ENCODE results near the gene ZDHHC12. TPM values are rescaled to one million over a fixed set of nuclear protein-coding genes. Genes with fewer than 3 reads are reported as not detected.

ZDHHC12 gene
- total and polyA plus RNA-seq, 8 donors, result 18.3 to 56.9 (median 26.8) TPM

DNA sequence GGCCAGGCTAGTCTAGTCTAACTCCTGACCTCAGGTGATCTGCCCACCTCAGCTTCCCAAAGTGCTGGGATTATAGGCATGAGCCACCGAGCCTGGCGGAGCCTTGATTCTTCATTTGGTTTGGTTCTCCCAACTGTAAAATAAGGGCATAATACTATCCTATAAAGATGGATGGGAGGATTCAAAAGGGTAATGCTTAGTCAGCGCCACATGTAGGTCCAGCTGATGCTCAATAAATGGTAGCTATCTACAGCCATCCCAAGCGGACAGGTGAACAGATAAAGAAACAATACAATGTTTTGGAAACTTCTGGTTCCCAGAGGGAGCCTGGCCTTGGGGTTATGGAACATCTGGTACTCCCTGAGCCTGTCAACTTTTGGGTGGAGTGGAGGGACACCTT is 48.5 kb downstream of the ZDHHC12 start:
- no peak for FAIRE-seq
- DNase-seq, result peak in 1 of 6 donors; percentile 4
- ATAC-seq, result no peak

More for the DNA sequence above, 48.5 kb downstream of the ZDHHC12 start:
- Histone ChIP-seq H3K36me3 (no peaks in the 10 kb centered on the region), H3K9me3 (no peaks in the 10 kb centered on the region), H3K4me1 (no peaks in the 10 kb centered on the region), H3K27ac (no peak overlapping the region), H3K27me3 (no peaks in the 10 kb centered on the region), H3K4me3 (no peak overlapping the region)
- TF ChIP-seq, protein P1, sequence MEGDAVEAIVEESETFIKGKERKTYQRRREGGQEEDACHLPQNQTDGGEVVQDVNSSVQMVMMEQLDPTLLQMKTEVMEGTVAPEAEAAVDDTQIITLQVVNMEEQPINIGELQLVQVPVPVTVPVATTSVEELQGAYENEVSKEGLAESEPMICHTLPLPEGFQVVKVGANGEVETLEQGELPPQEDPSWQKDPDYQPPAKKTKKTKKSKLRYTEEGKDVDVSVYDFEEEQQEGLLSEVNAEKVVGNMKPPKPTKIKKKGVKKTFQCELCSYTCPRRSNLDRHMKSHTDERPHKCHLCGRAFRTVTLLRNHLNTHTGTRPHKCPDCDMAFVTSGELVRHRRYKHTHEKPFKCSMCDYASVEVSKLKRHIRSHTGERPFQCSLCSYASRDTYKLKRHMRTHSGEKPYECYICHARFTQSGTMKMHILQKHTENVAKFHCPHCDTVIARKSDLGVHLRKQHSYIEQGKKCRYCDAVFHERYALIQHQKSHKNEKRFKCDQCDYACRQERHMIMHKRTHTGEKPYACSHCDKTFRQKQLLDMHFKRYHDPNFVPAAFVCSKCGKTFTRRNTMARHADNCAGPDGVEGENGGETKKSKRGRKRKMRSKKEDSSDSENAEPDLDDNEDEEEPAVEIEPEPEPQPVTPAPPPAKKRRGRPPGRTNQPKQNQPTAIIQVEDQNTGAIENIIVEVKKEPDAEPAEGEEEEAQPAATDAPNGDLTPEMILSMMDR (IDR thresholded peaks at IDR 0.05), result no peak
- intact Hi-C loops (cut with DNase I), result no loop called here
- WGBS, 2 donors, result 97 to 98% methylated on average over 4 of the region's 4 CpGs

Other genes starting within 250 kb of the ZDHHC12 start
- 10 to 100 TPM in 1 of 6 donors, 1 to 10 TPM in 5; 4.8 to 11.1 (median 8.0) TPM for gene GLE1, start 219.4 kb downstream of the ZDHHC12 start, total RNA-seq
- gene GLE1, start 219.4 kb downstream of the ZDHHC12 start, polyA plus RNA-seq, result 10 to 100 TPM in 1 of 2 donors, 1 to 10 TPM in 1; 5.1 to 11.2 TPM
- gene SPTAN1, start 171.5 kb downstream of the ZDHHC12 start, total RNA-seq, result 100 to 1,000 TPM in 2 of 6 donors, 10 to 100 TPM in 4; 58.6 to 155 (median 77.1) TPM
- gene SPTAN1, start 171.5 kb downstream of the ZDHHC12 start, polyA plus RNA-seq, result 100 to 1,000 TPM; 123 to 143 TPM
- 10 to 100 TPM; 19.5 to 29.3 (median 21.1) TPM for gene DYNC2I2, start 67.3 kb downstream of the ZDHHC12 start, total RNA-seq
- gene DYNC2I2, start 67.3 kb downstream of the ZDHHC12 start, polyA plus RNA-seq, result 10 to 100 TPM; 75.2 to 90.3 TPM
- 100 to 1,000 TPM; 107 to 162 (median 150) TPM for gene SET, start 34.9 kb downstream of the ZDHHC12 start, total RNA-seq
- 10 to 100 TPM; 42.9 to 77.3 TPM for gene SET, start 34.9 kb downstream of the ZDHHC12 start, polyA plus RNA-seq
- gene PKN3, start 21.6 kb downstream of the ZDHHC12 start, total RNA-seq, result 1 to 10 TPM; 2.5 to 4.3 (median 3.7) TPM
- gene PKN3, start 21.6 kb downstream of the ZDHHC12 start, polyA plus RNA-seq, result 10 to 100 TPM; 10.0 to 11.0 TPM
- 10 to 100 TPM; 15.8 to 23.4 (median 17.9) TPM for gene ZER1, start 47.8 kb upstream of the ZDHHC12 start, total RNA-seq
- gene ZER1, start 47.8 kb upstream of the ZDHHC12 start, polyA plus RNA-seq, result 10 to 100 TPM; 16.9 to 22.6 TPM
- 10 to 100 TPM; 10.9 to 18.5 (median 12.7) TPM for gene TBC1D13, start 63.1 kb upstream of the ZDHHC12 start, total RNA-seq
- gene TBC1D13, start 63.1 kb upstream of the ZDHHC12 start, polyA plus RNA-seq, result 10 to 100 TPM; 15.7 to 17.2 TPM
- gene ENDOG, start 94.4 kb upstream of the ZDHHC12 start, total RNA-seq, result 10 to 100 TPM; 12.2 to 23.0 (median 14.3) TPM
- 10 to 100 TPM; 14.0 to 16.0 TPM for gene ENDOG, start 94.4 kb upstream of the ZDHHC12 start, polyA plus RNA-seq
- gene SPOUT1, start 105.7 kb upstream of the ZDHHC12 start, total RNA-seq, result 10 to 100 TPM; 14.8 to 28.0 (median 20.6) TPM
- 10 to 100 TPM; 28.8 to 32.8 TPM for gene SPOUT1, start 105.7 kb upstream of the ZDHHC12 start, polyA plus RNA-seq
- gene KYAT1, start 157.8 kb upstream of the ZDHHC12 start, total RNA-seq, result 1 to 10 TPM; 1.1 to 2.9 (median 1.5) TPM
- gene KYAT1, start 157.8 kb upstream of the ZDHHC12 start, polyA plus RNA-seq, result 1 to 10 TPM; 4.2 to 5.2 TPM
- 10 to 100 TPM in 4 of 6 donors, 1 to 10 TPM in 2; 8.7 to 20.4 (median 10.4) TPM for gene LRRC8A, start 158.0 kb upstream of the ZDHHC12 start, total RNA-seq
- 10 to 100 TPM in 1 of 2 donors, 1 to 10 TPM in 1; 9.2 to 10.1 TPM for gene LRRC8A, start 158.0 kb upstream of the ZDHHC12 start, polyA plus RNA-seq
- 10 to 100 TPM; 20.7 to 48.7 (median 42.2) TPM for gene PHYHD1, start 196.9 kb upstream of the ZDHHC12 start, total RNA-seq
- 10 to 100 TPM; 45.7 to 71.3 TPM for gene PHYHD1, start 196.9 kb upstream of the ZDHHC12 start, polyA plus RNA-seq
- 1 to 10 TPM; 5.7 to 8.2 (median 6.6) TPM for gene DOLK, start 223.5 kb upstream of the ZDHHC12 start, total RNA-seq
- 1 to 10 TPM; 5.4 to 8.5 TPM for gene DOLK, start 223.5 kb upstream of the ZDHHC12 start, polyA plus RNA-seq
- gene NUP188, start 223.6 kb upstream of the ZDHHC12 start, total RNA-seq, result 10 to 100 TPM; 11.5 to 20.8 (median 13.5) TPM
- 10 to 100 TPM; 10.8 to 18.0 TPM for gene NUP188, start 223.6 kb upstream of the ZDHHC12 start, polyA plus RNA-seq

All from pancreas (tissue), 10 donors.